ENCODE results near the gene CHD2. TPM values are rescaled to one million over a fixed set of nuclear protein-coding genes. Genes with fewer than 3 reads are reported as not detected.

Gene CHD2
- total and polyA plus RNA-seq, 2 donors (not counting 3 experiments of a cell fraction or from before 2014, with no cell fraction given): 53.8 to 97.9 TPM

- H3K9me1 ChIP-seq (replicated peaks; ENCODE audit: control insufficient read depth, extremely low read depth, insufficient read depth, low read length): no peaks in the 10 kb centered on the region
- POLR2A ChIA-PET: interaction anchor here (1.0 kb wide), 1 partner anchor 29 kb away, joined by 3 read pairs; no protein-coding TSS in a partner anchor
- no peaks in the 10 kb centered on the region for H3K79me2 ChIP-seq (ENCODE audit: control insufficient read depth, insufficient read depth, low read length)
- H3K4me3 ChIP-seq (replicated peaks in 1 of 3; ENCODE audit: insufficient read depth in 1 of 3, low read depth in 1 of 3, low read length in 3 of 3): no peak overlapping the region
- no peaks in the 10 kb centered on the region for H3K9me3 ChIP-seq (replicated peaks; ENCODE audit: control insufficient read depth, insufficient read depth, low read length)
- H3K4me2 ChIP-seq (ENCODE audit: insufficient read depth, low read length): no peak overlapping the region
- H3K27ac ChIP-seq (ENCODE audit: insufficient read depth, low read depth, low read length): no peak overlapping the region
- no peak for FAIRE-seq
- H3K9ac ChIP-seq (replicated peaks; ENCODE audit: extremely low read depth, insufficient read depth, low read length): no peak overlapping the region
- no peak for DNase-seq (ENCODE audit: low read depth, low spot score)
- CTCF ChIA-PET: interaction anchor here (1.4 kb wide), 1 partner anchor 56 kb away, joined by 3 read pairs; no protein-coding TSS in a partner anchor
- H4K20me1 ChIP-seq (replicated peaks; ENCODE audit: control insufficient read depth, extremely low read depth, insufficient read depth, low read length): no peaks in the 10 kb centered on the region
- no peak overlapping the region for H2AFZ ChIP-seq (ENCODE audit: low read depth, low read length)
- peaks cover 12 to 27% of the 10 kb centered on the region in 2 experiments for H3K27me3 ChIP-seq (ENCODE audit: control insufficient read depth in 2 of 2, insufficient read depth in 2 of 2, low read length in 2 of 2)
- H3K4me1 ChIP-seq (ENCODE audit: control insufficient read depth, extremely low read depth, insufficient read depth, low read length): no peaks in the 10 kb centered on the region
- intact Hi-C loops (cut with micrococcal nuclease) (no loop called here), dilution Hi-C loops (cut with MboI; ENCODE audit: extremely low pct_ligation_motif_present, low sequenced_read_pairs) (no loop called here)
- BruUV-seq (replicated peaks): no TSS peak
- no peak for TF ChIP-seq FOS (IDR thresholded peaks at IDR 0.05; ENCODE audit: borderline replicate concordance, insufficient read depth, low read length)
- TF ChIP-seq EZH2 (IDR thresholded peaks at IDR 0.05; ENCODE audit: borderline replicate concordance, low read depth, low read length, severe bottlenecking): no peak
- TF ChIP-seq POLR2A (IDR thresholded peaks at IDR 0.05; ENCODE audit: low read depth, low read length): no peak
- no peak for TF ChIP-seq MYC (IDR thresholded peaks at IDR 0.05; ENCODE audit: low read depth, low read length)
- TF ChIP-seq JUN (IDR thresholded peaks at IDR 0.05; ENCODE audit: borderline replicate concordance, insufficient read depth, insufficient read length, low read depth): no peak
- TF ChIP-seq, protein P1, sequence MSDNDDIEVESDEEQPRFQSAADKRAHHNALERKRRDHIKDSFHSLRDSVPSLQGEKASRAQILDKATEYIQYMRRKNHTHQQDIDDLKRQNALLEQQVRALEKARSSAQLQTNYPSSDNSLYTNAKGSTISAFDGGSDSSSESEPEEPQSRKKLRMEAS (IDR thresholded peaks at IDR 0.05; ENCODE audit: insufficient read depth, insufficient read length): no peak
- TF ChIP-seq CTCF (IDR thresholded peaks at IDR 0.05; ENCODE audit: extremely low read depth in 1 of 2, insufficient read depth in 1 of 2, low read depth in 1 of 2, low read length in 2 of 2): no peak
- no peak for TF ChIP-seq POLR2AphosphoS5 (IDR thresholded peaks at IDR 0.05; ENCODE audit: insufficient read depth, low read depth, low read length)
- TF ChIP-seq GATA2 (IDR thresholded peaks at IDR 0.05; ENCODE audit: insufficient read depth, insufficient read length, low read depth, low read length): no peak
- no peaks in the 10 kb centered on the region for H3K36me3 ChIP-seq (ENCODE audit: control insufficient read depth in 2 of 2, extremely low read depth in 1 of 2, insufficient read depth in 2 of 2, low read length in 2 of 2)
Observed at GRCh38 chr15:92853222-92853621, 46.9 kb upstream of the CHD2 start.
